ENCODE measurements around the gene GGA1. TPM values are rescaled to one million over a fixed set of nuclear protein-coding genes. Genes with fewer than 3 reads are reported as not detected.

Gene GGA1
- total and polyA plus RNA-seq, 2 of the 4 experiments (the other 2 are of a cell fraction): 17.2 to 48.5 TPM

GRCh38 chr22:37608477-37609239 is at the start of gene GGA1 (continued):
- TF ChIP-seq CEBPB (IDR thresholded peaks at IDR 0.05; ENCODE audit: low read depth, low read length) (no peak), POLR2A (IDR thresholded peaks at IDR 0.05; ENCODE audit: low read depth, low read length) (peak; percentile 78), FOS (IDR thresholded peaks at IDR 0.05; ENCODE audit: low read depth, low read length) (0 out of 2 replicates have a peak, but pooled peaks have one; percentile 3), BHLHE40 (IDR thresholded peaks at IDR 0.05; ENCODE audit: low read depth, low read length) (no peak)

DNA sequence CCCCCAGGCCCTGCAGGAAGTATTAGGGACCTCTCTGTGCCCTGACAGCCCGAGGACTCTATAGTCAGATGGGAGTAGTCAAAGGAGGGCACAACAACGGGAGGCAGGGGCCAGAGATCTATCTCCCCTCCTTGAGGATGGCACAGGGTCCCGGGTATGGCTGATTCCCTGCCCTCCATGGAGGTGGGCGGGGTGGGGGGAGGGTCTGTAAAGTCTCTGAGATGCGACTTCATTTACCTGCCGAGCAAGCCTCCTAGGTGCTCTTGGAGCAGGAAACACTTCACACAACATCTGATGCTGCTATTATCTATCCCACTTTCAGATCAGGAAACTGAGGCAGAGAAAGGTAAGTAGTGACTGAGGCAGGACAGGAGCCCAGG is 49.1 kb upstream of the GGA1 start:
- Histone ChIP-seq H3K14ac (replicated peaks; ENCODE audit: low read depth, low read length) (peak overlapping the region; percentile 76), H4K8ac (ENCODE audit: low read depth in 2 of 2, low read length in 2 of 2) (peak overlapping the region; percentile 90 to 93), H3K79me1 (ENCODE audit: low read depth in 1 of 2, low read length in 2 of 2) (peaks cover 4 to 40% of the 10 kb centered on the region in 2 experiments; a peak in 2 of 4 replicates), H3K18ac (ENCODE audit: low read depth, low read length) (peak overlapping the region; percentile 83), H3K27ac (ENCODE audit: insufficient read depth, low read length) (peak overlapping the region; percentile 95), H3K36me3 (ENCODE audit: control insufficient read depth, insufficient read depth, low read length) (peaks cover 8% of the 10 kb centered on the region), H3K27me3 (ENCODE audit: control insufficient read depth, insufficient read depth, low read length) (no peaks in the 10 kb centered on the region), H4K5ac (ENCODE audit: low read depth, low read length) (peak overlapping the region; percentile 95), H2BK20ac (ENCODE audit: low read depth, low read length) (peak overlapping the region; percentile 7), H4K91ac (ENCODE audit: insufficient read depth, low read depth, low read length) (peak overlapping the region; percentile 67), H2BK5ac (ENCODE audit: low read depth, low read length, poor library complexity, severe bottlenecking) (peak overlapping the region; percentile 89), H3K9me1 (ENCODE audit: insufficient read depth, low read length) (peaks cover 20% of the 10 kb centered on the region), H2BK120ac (ENCODE audit: low read depth, low read length) (peak overlapping the region; percentile 85), H2AK9ac (replicated peaks; ENCODE audit: low read depth, low read length, poor library complexity) (peak overlapping the region; percentile 96), H3K4ac (ENCODE audit: low read depth, low read length) (peak overlapping the region; percentile 84), H3K4me3 (ENCODE audit: insufficient read depth, low read depth, low read length) (peak overlapping the region; percentile 39; the same call in 1 of the 2 replicates), H3K4me1 (ENCODE audit: control insufficient read depth, insufficient read depth, low read length) (peaks cover 29% of the 10 kb centered on the region), H2BK15ac (ENCODE audit: low read depth, low read length) (peak overlapping the region; percentile 57; the same call in 1 of the 3 replicates), H3K9ac (ENCODE audit: low read depth, low read length) (peak overlapping the region; percentile 88), H3K23ac (ENCODE audit: low read depth, low read length) (peak overlapping the region; percentile 95; the same call in 1 of the 2 replicates), H2AFZ (replicated peaks; ENCODE audit: low read length, poor library complexity) (peak overlapping the region; percentile 94), H3K9me3 (ENCODE audit: control insufficient read depth, insufficient read depth, low read length) (no peaks in the 10 kb centered on the region), H4K20me1 (ENCODE audit: insufficient read depth, low read length) (peaks cover 35% of the 10 kb centered on the region), H2AK5ac (ENCODE audit: low read depth, low read length) (peak overlapping the region; percentile 99), H3K4me2 (ENCODE audit: low read depth, low read length) (peak overlapping the region; percentile 77), H3K56ac (ENCODE audit: extremely low read depth, insufficient read depth, low read length) (peak overlapping the region; percentile 87; the same call in 1 of the 2 replicates)
- DNase-seq (no peak), ATAC-seq (ENCODE audit: low read depth) (no peak)
- CTCF ChIA-PET: interaction anchor here (0.6 to 0.9 kb wide), 2 partner anchors 10 to 232 kb away, joined by 3 to 4 read pairs; no protein-coding TSS in a partner anchor
- intact Hi-C loops (cut with micrococcal nuclease) (no loop called here), dilution Hi-C loops (cut with HindIII; ENCODE audit: low sequenced_read_pairs, unreplicated experiment) (no loop called here), in situ Hi-C loops (cut with MboI; ENCODE audit: low sequenced_read_pairs) (no loop called here)
- no CpG with 5 or more reads among the region's 6 CpGs for WGBS, 2 experiments (ENCODE audit: extremely low coverage in 2 of 2, insufficient read length in 1 of 2)
- no TSS peak for BruUV-seq (replicated peaks)
- POLR2A ChIA-PET (ENCODE audit: unreplicated experiment): interaction anchor here (0.5 to 0.6 kb wide), 3 partner anchors 18 to 190 kb away, joined by 3 to 4 read pairs (median 3); no protein-coding TSS in a partner anchor
- TF ChIP-seq NFE2L2 (IDR thresholded peaks at IDR 0.05; ENCODE audit: low read depth, low read length): no peak
- TF ChIP-seq MAZ (IDR thresholded peaks at IDR 0.05; ENCODE audit: borderline replicate concordance, low read depth, low read length): no peak
- TF ChIP-seq FOS (IDR thresholded peaks at IDR 0.05; ENCODE audit: low read depth, low read length): no peak
- TF ChIP-seq CTCF (conservative IDR thresholded peaks at IDR 0.05; ENCODE audit: low read depth, low read length): no peak
- TF ChIP-seq RFX5 (IDR thresholded peaks at IDR 0.05; ENCODE audit: low read depth, low read length): no peak
- no peak for TF ChIP-seq CHD1 (IDR thresholded peaks at IDR 0.05; ENCODE audit: low read depth, low read length)
- TF ChIP-seq, protein P1, sequence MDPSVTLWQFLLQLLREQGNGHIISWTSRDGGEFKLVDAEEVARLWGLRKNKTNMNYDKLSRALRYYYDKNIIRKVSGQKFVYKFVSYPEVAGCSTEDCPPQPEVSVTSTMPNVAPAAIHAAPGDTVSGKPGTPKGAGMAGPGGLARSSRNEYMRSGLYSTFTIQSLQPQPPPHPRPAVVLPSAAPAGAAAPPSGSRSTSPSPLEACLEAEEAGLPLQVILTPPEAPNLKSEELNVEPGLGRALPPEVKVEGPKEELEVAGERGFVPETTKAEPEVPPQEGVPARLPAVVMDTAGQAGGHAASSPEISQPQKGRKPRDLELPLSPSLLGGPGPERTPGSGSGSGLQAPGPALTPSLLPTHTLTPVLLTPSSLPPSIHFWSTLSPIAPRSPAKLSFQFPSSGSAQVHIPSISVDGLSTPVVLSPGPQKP (IDR thresholded peaks at IDR 0.05; ENCODE audit: borderline replicate concordance, low read depth, low read length): no peak
- TF ChIP-seq RCOR1 (IDR thresholded peaks at IDR 0.05; ENCODE audit: insufficient replicate concordance, low read length): no peak
- no peak for TF ChIP-seq SMC3 (IDR thresholded peaks at IDR 0.05; ENCODE audit: low read depth, low read length)
- no peak for TF ChIP-seq MAFK (IDR thresholded peaks at IDR 0.05; ENCODE audit: low read depth, low read length)

All from IMR-90 (cell line).